ENCODE results near the gene PACSIN2.

GRCh38 chr22:42926768-42927167 lies 88.2 kb downstream of the PACSIN2 start:
- TF ChIP-seq CTCF (IDR thresholded peaks at IDR 0.05) (no peak), EP300 (IDR thresholded peaks at IDR 0.05) (no peak), POLR2A (IDR thresholded peaks at IDR 0.05) (no peak), POLR2AphosphoS5 (IDR thresholded peaks at IDR 0.05) (no peak)
